AG09309 (cell line): Measurements from ENCODE around the gene ADK.

Source experiments
- DNase-seq: peaks from one replicate; pipeline ENCODE4 v3.0.0-alpha.2; 2010; ENCODE audit warnings: low read depth
- H3K4me3 ChIP-seq: 2 replicates; pipeline ENCODE4 v1.5.1; 2011; ENCODE audit warnings: mild to moderate bottlenecking, low read depth, low read length, moderate library complexity; ENCODE audit not compliant: control insufficient read depth
- TF ChIP-seq, protein P1 (sequence below): IDR thresholded peaks from 2 replicates; pipeline ENCODE4 v1.5.1; 2011; ENCODE audit warnings: mild to moderate bottlenecking, low read depth, low read length, inconsistent platforms; ENCODE audit not compliant: insufficient read depth, control insufficient read depth; ENCODE audit errors: missing control alignments

ADK gene

DNA sequence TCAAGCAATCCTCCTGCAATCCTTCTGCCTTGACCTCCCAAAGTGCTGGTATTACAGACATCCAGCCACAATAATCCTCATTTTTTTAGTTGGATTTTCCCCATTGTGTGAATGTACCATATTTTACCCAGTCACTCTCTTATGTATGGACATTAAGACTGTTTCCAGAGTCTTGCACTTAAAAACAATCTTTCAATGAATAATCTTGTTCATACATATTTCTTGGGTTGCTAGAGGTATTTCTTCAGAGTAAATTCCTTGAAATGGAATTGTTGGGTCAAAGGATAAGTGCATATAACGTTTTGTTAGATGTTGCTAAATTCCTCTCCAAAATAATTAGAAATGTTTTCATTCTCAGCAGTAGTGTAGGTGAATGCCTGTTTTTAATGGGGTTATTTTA, 392.3 kb downstream of the ADK start:
- TF ChIP-seq, protein P1, sequence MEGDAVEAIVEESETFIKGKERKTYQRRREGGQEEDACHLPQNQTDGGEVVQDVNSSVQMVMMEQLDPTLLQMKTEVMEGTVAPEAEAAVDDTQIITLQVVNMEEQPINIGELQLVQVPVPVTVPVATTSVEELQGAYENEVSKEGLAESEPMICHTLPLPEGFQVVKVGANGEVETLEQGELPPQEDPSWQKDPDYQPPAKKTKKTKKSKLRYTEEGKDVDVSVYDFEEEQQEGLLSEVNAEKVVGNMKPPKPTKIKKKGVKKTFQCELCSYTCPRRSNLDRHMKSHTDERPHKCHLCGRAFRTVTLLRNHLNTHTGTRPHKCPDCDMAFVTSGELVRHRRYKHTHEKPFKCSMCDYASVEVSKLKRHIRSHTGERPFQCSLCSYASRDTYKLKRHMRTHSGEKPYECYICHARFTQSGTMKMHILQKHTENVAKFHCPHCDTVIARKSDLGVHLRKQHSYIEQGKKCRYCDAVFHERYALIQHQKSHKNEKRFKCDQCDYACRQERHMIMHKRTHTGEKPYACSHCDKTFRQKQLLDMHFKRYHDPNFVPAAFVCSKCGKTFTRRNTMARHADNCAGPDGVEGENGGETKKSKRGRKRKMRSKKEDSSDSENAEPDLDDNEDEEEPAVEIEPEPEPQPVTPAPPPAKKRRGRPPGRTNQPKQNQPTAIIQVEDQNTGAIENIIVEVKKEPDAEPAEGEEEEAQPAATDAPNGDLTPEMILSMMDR: no peak
- no peak for DNase-seq

GRCh38 chr10:74544106-74544505, 393.1 kb downstream of the ADK start:
- no peak overlapping the region for H3K4me3 ChIP-seq
- no peak for DNase-seq
- TF ChIP-seq, protein P1: no peak

More for the DNA sequence above, 392.3 kb downstream of the ADK start:
- no peak overlapping the region for H3K4me3 ChIP-seq

- no peak for DNase-seq
- TF ChIP-seq, protein P1: no peak
- H3K4me3 ChIP-seq: no peak overlapping the region
Measured at GRCh38 chr10:74548676-74549075, 397.7 kb downstream of the ADK start.

DNA sequence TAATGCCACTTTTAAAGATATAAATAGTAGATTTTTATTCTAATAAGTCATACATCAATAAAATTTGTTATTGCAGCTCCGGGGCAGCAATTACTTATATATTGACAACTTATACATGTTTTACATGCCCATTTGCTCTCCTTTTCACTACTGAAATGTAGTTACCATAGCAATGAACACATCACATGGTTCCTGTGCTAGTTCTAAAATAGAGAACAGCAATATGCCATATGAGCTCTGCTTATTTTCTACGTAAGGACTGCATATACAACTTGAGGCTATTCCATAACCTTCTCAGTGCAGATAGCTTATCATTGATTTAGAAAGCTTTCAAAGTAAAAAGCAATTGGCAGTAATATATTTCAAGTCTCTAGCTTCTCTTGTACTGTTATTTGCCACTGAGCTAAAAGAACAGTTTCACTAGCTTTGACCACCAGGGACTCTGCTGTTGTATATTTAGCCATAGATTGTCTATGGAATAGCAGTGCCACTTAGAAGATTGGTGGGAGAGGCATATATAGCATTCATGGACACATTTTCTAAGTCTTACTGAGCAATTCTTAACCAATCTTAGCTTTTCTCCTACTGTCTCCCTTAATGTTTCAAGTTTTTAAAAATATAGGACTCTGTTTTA, 405.2 kb downstream of the ADK start:
- DNase-seq: no peak
- TF ChIP-seq, protein P1: no peak
- no peak overlapping the region for H3K4me3 ChIP-seq

DNA sequence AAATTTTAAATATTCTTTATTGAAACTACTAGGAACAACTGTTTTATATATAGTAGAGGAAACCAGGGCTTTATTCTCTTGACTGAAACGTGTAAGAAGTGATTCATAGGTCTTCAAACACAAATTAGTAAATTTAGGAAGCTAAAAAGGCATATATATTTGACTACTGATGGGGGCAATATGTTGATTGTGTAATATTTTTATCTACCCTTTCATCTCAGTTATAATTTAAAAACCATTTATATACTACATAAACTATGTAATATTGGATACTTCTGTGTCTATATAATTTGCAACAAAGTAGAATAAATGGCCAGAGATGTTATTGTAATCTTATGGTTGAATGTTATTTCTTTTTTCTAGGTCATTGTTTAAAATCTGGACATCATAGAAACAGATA, 406.1 kb downstream of the ADK start:
- TF ChIP-seq, protein P1: no peak
- no peak overlapping the region for H3K4me3 ChIP-seq
- no peak for DNase-seq

DNA sequence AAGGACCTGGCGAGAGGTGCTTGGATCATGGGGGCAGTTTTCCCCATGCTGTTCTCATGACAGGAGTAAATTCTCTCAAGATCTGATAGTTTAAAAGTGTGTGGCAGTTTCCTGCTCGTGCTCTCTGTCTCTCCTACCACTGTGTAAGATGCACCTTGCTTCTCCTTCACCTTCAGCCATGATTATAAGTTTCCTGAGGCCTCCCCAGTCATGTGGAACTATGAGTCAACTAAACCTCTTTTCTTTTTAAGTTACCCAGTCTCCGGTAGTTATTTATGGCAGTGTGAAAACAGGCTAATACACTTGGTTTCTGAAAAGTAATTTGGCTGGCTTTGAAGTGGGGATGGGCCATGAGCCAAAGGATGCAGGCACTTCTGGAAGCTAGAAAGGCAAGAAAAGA, 407.4 kb downstream of the ADK start:
- TF ChIP-seq, protein P1: no peak
- H3K4me3 ChIP-seq: no peak overlapping the region
- DNase-seq: no peak
